Measurements from ENCODE around the gene IFITM2.
"Not testable (repeated sequence)": the region's sequence is repeated elsewhere in the genome, so short reads cannot be mapped to it uniquely, and the experiment has no call there.

Gene IFITM2

DNA sequence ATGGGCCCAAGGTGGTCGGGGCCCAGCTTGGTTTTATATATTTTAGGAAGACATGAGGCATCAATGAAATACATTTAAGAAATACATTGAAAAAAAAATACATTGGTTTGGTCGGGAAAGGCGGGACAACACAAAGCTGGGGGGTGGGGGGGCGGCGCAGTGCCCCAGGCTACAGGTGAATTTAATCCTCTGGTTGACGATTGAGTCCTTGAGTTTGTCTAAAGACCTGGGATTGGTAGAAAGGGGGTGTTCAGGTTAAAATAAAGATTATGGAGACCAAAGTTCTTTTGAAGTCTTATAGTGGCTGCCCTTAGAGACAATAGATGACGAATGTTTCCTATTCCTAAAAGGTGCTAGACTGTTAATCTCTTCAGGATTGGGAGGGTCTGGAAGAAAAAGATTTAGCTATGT, 9.3 kb downstream of the IFITM2 start:
- no peaks in the 10 kb centered on the region for H3K9me3 ChIP-seq (replicated peaks; ENCODE audit: low read length)
- peaks cover 14% of the 10 kb centered on the region for H3K4me1 ChIP-seq (ENCODE audit: control insufficient read depth, insufficient read depth, low read length)
- H3K27me3 ChIP-seq (ENCODE audit: control insufficient read depth, insufficient read depth, low read length) = no peaks in the 10 kb centered on the region
- no peak overlapping the region for H3K4me3 ChIP-seq (ENCODE audit: low read length)
- H3K9ac ChIP-seq (ENCODE audit: low read depth, low read length) = no peak overlapping the region
- H3K4me2 ChIP-seq (ENCODE audit: low read length) = no peak overlapping the region
- no peaks in the 10 kb centered on the region for H3K36me3 ChIP-seq (ENCODE audit: insufficient read depth, low read length)

DNA sequence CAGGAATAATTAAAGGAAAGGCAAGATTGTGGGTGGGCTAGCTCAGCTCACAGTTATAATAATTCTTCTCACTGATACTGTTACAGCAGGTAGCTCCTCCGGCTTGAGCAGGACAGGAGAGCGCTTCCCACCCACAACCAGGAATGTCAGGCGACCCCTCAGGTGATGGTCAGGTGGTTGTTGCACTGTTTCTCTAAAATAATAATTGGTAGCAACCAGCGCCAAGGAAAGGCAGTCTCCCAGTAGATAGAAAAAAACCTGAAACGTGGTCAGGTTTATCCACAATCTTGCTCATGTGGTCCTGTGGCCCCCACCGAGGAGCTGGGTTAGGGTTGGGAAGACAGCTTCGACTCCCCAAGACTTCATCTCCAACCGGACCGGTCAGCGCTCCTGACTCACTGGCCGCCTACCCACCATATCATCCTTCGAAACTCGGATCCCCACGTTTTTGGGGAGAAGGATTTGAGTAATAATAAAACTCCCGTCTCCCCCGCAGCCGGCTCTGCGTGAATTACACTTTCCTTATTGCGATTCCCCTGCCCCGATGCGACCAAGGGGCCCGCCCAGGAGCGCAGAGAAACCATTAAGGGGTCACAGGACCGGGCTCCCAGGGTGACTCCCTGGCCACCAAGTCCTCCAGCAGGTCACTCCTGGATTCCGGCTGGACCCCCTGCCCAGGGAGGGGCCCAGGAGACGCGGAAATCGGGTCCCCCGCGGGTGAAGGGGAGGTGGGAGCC, 10.2 kb downstream of the IFITM2 start:
- H3K9ac ChIP-seq (ENCODE audit: low read depth, low read length); H3K36me3 ChIP-seq (ENCODE audit: insufficient read depth, low read length); H3K27me3 ChIP-seq (ENCODE audit: control insufficient read depth, insufficient read depth, low read length); H3K9me3 ChIP-seq (replicated peaks; ENCODE audit: low read length); H3K4me2 ChIP-seq (ENCODE audit: low read length); H3K4me3 ChIP-seq (ENCODE audit: low read length): not testable (repeated sequence)
- peaks cover 12% of the 10 kb centered on the region for H3K4me1 ChIP-seq (ENCODE audit: control insufficient read depth, insufficient read depth, low read length)

DNA sequence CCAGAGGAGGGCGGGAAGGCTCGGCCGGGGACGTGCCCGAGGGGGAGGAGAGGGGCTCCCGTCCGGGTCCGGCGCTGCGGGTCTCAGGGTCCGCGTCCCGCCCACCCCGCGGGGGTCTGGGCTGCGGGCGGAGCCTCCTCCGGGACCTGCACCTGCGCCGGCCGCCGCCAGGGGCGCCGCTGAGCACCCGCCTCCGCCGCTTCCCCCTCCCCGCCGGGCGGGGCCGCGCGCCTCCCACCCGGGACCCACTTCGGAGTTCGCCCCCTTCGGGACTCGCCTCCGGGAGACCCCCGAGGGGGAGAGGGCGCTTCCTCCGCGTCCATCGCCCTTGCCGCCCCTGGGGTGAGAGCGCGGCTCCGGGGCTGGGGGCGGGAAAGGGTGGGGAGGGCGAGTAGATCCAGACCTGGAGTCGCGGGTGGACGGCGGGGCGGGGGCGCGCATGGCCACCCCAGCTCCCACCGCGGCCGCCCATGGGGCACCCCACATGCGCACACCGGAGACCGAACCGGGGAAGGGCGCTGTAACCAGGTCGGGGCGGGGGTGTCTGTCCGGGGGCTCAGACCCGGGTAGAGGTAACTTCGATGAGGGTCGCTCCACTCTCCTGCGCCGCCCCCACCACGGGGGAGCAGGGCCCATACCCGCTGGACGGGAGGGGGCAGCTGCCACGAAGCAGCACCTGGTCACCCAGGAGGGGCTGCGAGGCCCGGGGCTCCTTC, 10.9 kb downstream of the IFITM2 start:
- H3K27me3 ChIP-seq (ENCODE audit: control insufficient read depth, insufficient read depth, low read length); H3K9me3 ChIP-seq (replicated peaks; ENCODE audit: low read length); H3K4me1 ChIP-seq (ENCODE audit: control insufficient read depth, insufficient read depth, low read length); H3K36me3 ChIP-seq (ENCODE audit: insufficient read depth, low read length): not testable (repeated sequence)
- H3K9ac ChIP-seq (ENCODE audit: low read depth, low read length) = peak overlapping the region; percentile 87
- H3K4me2 ChIP-seq (ENCODE audit: low read length) = peak overlapping the region; percentile 85
- peak overlapping the region; percentile 94 for H3K4me3 ChIP-seq (ENCODE audit: low read length)

DNA sequence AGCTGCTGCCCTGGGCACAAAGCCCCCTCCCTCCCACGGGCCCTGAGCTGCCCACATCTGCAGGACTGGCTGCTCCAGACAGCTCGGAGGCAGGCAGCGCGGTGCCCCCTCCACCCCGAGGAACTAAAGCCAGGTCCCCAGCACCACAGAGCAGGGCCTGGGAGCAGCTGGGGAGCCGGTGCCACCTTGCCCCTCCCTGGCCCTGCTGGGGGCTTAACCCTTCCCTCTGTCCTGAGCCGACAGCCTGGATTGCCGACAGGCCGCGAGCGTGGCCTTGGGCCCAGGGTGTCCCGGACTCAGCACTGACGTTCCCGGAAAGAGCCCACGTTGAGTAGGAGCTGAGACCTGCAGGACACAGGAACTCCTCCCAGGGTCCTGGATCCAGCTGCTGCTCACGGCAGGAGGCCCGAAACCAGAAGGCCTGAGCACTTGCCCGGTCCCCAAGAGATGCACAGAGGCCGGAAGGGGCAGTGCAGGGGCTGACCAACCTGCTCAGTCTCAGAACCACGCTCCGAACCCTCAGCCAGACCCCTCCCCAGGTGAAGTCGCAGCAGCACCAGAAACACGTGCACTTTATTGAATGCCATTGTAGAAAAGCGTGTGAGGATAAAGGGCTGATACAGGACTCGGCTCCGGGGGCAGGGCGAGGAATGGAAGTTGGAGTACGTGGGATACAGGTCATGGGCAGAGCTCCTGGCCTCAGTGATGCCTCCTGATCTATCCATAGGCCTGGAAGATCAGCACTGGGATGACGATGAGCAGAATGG, 11.7 kb downstream of the IFITM2 start:
- H3K4me1 ChIP-seq (ENCODE audit: control insufficient read depth, insufficient read depth, low read length); H3K9me3 ChIP-seq (replicated peaks; ENCODE audit: low read length); H3K36me3 ChIP-seq (ENCODE audit: insufficient read depth, low read length); H3K27me3 ChIP-seq (ENCODE audit: control insufficient read depth, insufficient read depth, low read length): not testable (repeated sequence)
- peak overlapping the region; percentile 85 for H3K4me2 ChIP-seq (ENCODE audit: low read length)
- peak overlapping the region; percentile 87 for H3K9ac ChIP-seq (ENCODE audit: low read depth, low read length)
- H3K4me3 ChIP-seq (ENCODE audit: low read length) = peak overlapping the region; percentile 94

DNA sequence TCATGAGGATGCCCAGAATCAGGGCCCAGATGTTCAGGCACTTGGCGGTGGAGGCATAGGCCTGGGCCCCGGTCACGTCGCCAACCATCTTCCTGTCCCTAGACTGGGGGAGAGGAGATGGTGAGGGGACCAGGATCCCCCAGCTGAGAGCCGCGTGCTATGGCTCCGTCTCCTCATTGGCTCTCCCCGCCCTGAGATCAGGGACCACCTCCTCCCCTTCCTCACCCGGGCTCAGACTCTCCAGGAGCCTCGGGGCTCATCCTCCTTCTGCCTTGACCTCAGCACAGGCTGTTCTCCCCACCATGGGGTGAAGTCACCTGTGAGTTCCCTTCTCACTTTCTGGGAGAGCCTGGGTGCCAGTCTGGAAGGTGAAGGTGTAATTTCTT, 12.3 kb downstream of the IFITM2 start:
- H3K36me3 ChIP-seq (ENCODE audit: insufficient read depth, low read length); H3K4me1 ChIP-seq (ENCODE audit: control insufficient read depth, insufficient read depth, low read length); H3K9me3 ChIP-seq (replicated peaks; ENCODE audit: low read length); H3K27me3 ChIP-seq (ENCODE audit: control insufficient read depth, insufficient read depth, low read length): not testable (repeated sequence)
- Histone ChIP-seq H3K9ac (ENCODE audit: low read depth, low read length) (peak overlapping the region; percentile 87), H3K4me3 (ENCODE audit: low read length) (peak overlapping the region; percentile 94), H3K4me2 (ENCODE audit: low read length) (peak overlapping the region; percentile 85)

DNA sequence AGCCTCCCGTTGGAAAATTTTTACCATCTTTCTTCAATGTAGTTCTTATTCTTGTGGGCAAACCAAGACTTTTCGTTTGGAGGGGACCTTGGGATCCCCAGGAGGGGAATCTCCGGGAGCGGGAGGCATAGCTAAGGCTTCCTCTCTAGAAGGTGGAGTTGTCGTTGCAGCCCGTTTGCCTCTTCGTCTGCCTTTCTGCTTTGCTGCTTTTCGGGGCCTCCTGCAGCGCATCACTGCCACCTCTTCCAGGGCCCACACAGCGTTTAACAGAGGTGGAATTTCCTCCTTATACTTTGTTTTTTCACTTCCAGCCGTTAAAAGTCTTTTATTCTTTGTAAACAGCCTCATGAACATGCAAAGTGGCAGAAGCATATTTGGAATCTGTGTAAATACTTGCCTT, 16.5 kb downstream of the IFITM2 start:
- Histone ChIP-seq H3K9me3 (replicated peaks; ENCODE audit: low read length) (no peaks in the 10 kb centered on the region), H3K27me3 (ENCODE audit: control insufficient read depth, insufficient read depth, low read length) (no peaks in the 10 kb centered on the region), H3K4me1 (ENCODE audit: control insufficient read depth, insufficient read depth, low read length) (peaks cover 26% of the 10 kb centered on the region), H3K36me3 (ENCODE audit: insufficient read depth, low read length) (no peaks in the 10 kb centered on the region), H3K4me2 (ENCODE audit: low read length) (no peak overlapping the region), H3K9ac (ENCODE audit: low read depth, low read length) (no peak overlapping the region), H3K4me3 (ENCODE audit: low read length) (no peak overlapping the region)

DNA sequence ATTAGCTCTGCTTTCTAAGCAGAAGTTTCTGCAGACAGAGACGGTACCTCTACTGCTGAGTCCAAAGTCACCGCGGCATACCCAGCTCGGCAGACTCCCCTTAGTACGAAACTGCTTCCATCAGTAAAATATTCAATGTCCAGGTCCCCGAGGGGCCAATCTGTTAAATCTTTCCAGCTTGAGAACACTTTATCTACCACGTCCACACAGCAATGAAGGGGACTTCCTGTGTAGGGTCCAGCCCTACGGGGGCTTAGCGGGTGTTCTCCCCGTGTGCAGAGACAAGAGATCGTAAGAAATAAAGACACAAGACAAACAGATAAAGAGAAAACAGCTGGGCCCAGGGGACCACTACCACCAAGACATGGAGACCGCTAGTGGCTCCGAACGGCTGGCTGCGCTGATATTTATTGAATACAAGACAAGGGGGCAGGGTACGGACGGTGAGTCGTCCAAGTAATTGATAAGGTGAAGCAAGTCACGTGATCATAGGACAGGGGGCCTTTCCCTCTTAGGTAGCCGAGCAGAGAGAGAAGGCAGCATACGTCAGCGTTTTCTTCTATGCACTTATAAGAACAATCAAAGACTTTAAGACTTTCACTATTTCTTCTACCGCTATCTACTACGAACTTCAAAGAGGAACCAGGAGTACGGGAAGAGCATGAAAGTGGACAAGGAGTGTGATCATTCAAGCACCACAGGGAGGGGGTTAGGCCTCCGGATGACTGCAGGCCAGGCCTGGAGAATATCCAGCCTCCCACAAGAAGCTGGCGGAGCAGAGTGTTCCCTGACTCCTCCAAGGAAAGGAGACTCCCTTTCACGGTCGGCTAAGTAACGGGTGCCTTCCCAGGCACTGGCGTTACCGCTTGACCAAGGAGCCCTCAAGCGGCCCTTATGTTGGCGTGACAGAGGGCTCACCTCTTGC, 17.2 kb downstream of the IFITM2 start:
- H3K4me1 ChIP-seq (ENCODE audit: control insufficient read depth, insufficient read depth, low read length) = peaks cover 26% of the 10 kb centered on the region

DNA sequence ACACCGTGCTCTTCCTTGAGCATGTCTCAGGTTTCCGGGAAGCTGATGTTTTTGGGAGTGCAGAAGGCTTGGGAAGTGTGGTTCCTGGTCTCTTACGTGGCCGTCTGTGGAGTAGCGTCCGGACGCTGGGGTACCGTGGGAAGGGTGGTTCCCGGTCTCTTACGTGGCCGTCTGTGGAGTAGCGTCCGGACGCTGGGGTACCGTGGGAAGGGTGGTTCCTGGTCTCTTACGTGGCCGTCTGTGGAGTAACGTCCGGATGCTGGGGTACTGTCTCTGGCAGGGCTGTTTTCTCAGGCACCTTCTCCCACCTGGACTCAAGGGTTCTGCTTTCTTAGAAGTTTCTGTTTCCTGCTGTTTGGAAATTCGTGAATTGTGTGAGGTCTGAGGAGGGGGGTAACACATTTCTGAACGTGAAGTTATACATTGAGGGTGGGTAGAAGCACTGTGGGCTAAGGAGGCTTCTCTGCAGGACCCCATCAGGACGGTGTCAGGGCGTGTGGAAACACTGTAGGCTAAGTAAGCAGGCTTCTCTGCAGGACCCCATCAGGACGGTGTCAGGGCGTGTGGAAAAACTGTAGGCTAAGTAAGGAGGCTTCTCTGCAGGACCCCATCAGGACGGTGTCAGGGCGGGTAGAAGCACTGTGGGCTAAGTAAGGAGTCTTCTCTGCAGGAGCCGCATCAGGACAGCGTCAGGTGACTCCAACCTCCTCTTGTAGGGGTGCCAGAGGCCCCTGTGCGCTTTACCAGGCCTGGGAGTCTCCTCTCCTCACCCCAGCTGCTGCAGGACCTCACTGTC, 18.4 kb downstream of the IFITM2 start:
- no peaks in the 10 kb centered on the region for H3K9me3 ChIP-seq (replicated peaks; ENCODE audit: low read length)
- no peak overlapping the region for H3K4me2 ChIP-seq (ENCODE audit: low read length)
- no peak overlapping the region for H3K9ac ChIP-seq (ENCODE audit: low read depth, low read length)
- no peak overlapping the region for H3K4me3 ChIP-seq (ENCODE audit: low read length)
- peaks cover 24% of the 10 kb centered on the region for H3K4me1 ChIP-seq (ENCODE audit: control insufficient read depth, insufficient read depth, low read length)
- peaks cover 4% of the 10 kb centered on the region for H3K27me3 ChIP-seq (ENCODE audit: control insufficient read depth, insufficient read depth, low read length)
- H3K36me3 ChIP-seq (ENCODE audit: insufficient read depth, low read length) = no peaks in the 10 kb centered on the region

More for the DNA sequence above, 17.2 kb downstream of the IFITM2 start:
- not testable (repeated sequence) for H3K27me3 ChIP-seq (ENCODE audit: control insufficient read depth, insufficient read depth, low read length); H3K4me2 ChIP-seq (ENCODE audit: low read length); H3K4me3 ChIP-seq (ENCODE audit: low read length); H3K36me3 ChIP-seq (ENCODE audit: insufficient read depth, low read length); H3K9ac ChIP-seq (ENCODE audit: low read depth, low read length); H3K9me3 ChIP-seq (replicated peaks; ENCODE audit: low read length)

DNA sequence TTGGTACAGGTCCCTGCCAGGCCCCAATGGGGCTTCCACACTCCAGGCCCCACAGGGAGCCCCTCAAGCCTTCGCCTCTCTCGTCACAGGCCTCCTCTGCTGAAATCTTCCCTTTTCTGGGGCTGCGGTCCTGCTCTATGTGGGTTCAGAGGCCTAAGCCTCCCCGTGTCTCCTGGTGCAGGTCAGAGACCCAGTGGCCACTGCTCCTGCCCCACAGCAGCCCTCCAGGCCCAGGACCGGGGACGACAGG, 18.9 kb downstream of the IFITM2 start:
- H3K4me3 ChIP-seq (ENCODE audit: low read length) = no peak overlapping the region
- H3K4me2 ChIP-seq (ENCODE audit: low read length) = peak overlapping the region; percentile 71
- H3K4me1 ChIP-seq (ENCODE audit: control insufficient read depth, insufficient read depth, low read length) = peaks cover 22% of the 10 kb centered on the region
- no peaks in the 10 kb centered on the region for H3K9me3 ChIP-seq (replicated peaks; ENCODE audit: low read length)
- no peaks in the 10 kb centered on the region for H3K36me3 ChIP-seq (ENCODE audit: insufficient read depth, low read length)
- H3K9ac ChIP-seq (ENCODE audit: low read depth, low read length) = peak overlapping the region; percentile 13
- H3K27me3 ChIP-seq (ENCODE audit: control insufficient read depth, insufficient read depth, low read length) = peaks cover 4% of the 10 kb centered on the region

DNA sequence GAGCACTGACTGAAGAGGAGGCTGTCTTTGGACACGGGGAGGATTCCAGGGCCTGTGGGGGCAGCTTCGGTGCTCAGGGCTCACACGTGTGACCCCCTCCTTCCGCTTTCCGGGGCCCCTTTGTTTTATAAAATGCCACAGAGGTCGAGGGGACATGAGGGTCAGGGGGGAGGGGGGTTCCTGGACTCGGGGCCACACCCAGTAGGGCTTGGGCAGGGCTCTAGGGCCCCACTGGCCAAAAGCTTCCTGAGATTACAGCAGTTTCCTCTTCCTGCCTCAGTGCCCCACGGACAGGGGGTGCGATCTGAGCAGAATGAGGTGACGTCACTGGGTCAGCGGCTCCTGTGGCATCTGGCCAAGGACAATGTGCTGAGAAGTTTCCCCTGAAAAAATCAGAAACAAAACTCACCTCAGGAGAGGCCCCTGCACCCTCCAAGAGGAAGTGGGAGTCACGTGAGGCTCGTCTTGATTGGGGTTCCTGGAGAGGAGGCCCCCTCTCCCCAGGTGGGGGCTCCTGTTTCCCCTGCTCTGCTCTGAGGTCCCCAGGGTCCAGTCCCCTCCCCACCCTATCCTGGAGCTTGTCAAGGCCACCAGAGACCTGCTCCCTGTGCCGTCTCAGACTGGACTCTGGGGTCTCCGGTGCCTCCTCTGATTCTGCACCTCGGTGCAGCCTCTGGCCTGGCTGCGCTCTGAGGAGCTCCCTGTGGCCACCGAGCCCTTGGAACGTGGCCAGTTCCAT, 19.4 kb downstream of the IFITM2 start:
- peaks cover 22% of the 10 kb centered on the region for H3K4me1 ChIP-seq (ENCODE audit: control insufficient read depth, insufficient read depth, low read length)
- H3K4me3 ChIP-seq (ENCODE audit: low read length) = peak overlapping the region; percentile 49
- H3K9ac ChIP-seq (ENCODE audit: low read depth, low read length) = peak overlapping the region; percentile 13
- peak overlapping the region; percentile 71 for H3K4me2 ChIP-seq (ENCODE audit: low read length)
- no peaks in the 10 kb centered on the region for H3K9me3 ChIP-seq (replicated peaks; ENCODE audit: low read length)
- no peaks in the 10 kb centered on the region for H3K36me3 ChIP-seq (ENCODE audit: insufficient read depth, low read length)
- H3K27me3 ChIP-seq (ENCODE audit: control insufficient read depth, insufficient read depth, low read length) = peaks cover 4% of the 10 kb centered on the region
